GM21529 (cell line): ENCODE data around the gene TMTC2.

ENCODE experiments used
- ATAC-seq: cut with Tn5 transposase; IDR thresholded peaks from one replicate; pipeline ENCODE4 v1.9.1; 2021; ENCODE audit not compliant: unreplicated experiment

The TMTC2 gene

GRCh38 chr12:82998509-82998908 lies 311.8 kb downstream of the TMTC2 start:
- no peak for ATAC-seq

DNA sequence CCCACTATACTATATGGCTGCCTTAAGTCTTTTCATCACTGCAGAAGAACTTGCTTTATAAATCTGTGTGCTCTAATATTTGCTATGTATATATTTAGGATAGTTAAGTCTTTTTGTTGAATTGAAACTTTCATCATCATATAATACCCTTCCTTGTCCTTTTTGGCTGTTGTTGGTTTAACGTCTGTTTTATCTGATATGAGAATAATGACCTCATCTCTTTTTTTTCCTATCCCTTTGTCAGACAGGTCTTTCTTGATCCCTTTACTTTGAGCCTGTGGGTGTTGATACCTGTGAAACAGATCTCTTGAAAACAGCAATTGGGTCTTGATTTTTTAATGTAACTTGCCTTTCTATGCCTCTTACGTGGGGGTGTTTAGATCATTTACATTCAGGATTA lies 316.3 kb downstream of the TMTC2 start:
- no peak for ATAC-seq

DNA sequence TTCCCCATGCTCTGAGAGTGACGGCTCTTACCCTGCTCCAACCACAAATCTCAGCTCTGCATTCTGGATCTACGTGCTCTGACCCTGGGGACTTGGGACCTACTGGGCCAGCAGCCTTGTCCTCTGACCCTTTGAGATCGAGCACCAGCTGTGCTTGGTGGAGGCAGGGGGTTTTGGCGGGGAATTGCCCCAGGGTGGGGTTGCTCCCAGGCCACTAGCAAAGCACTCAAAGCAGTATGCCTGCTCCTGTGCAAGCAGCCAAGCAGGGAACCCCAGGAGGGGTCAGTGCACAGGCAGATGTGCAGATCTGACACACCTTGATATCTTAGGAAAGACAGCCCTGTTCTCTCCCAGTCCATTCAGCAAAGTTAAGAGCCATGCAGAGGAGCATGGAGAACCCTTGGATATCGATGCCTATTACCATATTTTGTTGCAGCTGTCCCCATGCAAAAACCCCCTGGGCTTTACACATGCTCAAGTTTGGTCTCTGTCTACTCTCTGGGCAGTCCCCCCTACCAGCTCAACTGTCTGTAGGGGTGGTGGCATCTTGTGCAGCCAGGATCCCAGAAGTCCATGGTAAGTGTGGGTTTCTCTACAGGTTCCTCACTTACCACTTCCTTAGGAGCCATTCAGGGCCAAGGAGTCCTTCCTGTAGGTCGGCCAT lies 319.0 kb downstream of the TMTC2 start:
- ATAC-seq, result no peak

- ATAC-seq, result no peak
Measured at GRCh38 chr12:83008703-83009102, 322.0 kb downstream of the TMTC2 start.

DNA sequence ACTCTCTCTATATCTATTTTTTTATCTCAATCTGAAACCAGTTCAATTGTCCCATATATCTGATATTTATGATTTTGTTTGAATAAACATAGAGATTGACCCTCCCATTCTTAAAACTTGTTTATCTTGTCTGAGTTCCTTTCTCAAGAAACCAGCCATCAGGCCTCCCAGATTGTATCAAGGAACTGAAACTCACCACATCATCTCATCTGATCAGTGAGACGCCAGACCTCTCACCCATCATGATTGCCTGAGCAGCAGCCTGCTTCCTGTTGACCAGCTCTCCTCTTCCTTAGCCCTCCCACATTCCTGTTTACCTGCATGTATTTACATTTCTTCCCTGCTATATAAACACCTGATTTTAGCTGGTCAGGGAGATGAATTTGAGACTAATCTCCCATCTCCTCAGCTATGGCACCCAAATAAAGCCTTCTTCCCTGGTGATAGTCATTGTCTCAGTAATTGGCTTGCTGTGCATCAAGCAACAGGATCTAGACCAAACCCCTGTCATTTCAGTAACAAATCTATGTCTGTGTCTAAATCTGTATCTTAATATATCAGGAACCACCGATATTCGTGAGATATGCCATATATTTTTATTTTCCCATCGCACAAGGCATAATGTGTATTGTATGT lies 323.6 kb downstream of the TMTC2 start:
- ATAC-seq, result no peak

DNA sequence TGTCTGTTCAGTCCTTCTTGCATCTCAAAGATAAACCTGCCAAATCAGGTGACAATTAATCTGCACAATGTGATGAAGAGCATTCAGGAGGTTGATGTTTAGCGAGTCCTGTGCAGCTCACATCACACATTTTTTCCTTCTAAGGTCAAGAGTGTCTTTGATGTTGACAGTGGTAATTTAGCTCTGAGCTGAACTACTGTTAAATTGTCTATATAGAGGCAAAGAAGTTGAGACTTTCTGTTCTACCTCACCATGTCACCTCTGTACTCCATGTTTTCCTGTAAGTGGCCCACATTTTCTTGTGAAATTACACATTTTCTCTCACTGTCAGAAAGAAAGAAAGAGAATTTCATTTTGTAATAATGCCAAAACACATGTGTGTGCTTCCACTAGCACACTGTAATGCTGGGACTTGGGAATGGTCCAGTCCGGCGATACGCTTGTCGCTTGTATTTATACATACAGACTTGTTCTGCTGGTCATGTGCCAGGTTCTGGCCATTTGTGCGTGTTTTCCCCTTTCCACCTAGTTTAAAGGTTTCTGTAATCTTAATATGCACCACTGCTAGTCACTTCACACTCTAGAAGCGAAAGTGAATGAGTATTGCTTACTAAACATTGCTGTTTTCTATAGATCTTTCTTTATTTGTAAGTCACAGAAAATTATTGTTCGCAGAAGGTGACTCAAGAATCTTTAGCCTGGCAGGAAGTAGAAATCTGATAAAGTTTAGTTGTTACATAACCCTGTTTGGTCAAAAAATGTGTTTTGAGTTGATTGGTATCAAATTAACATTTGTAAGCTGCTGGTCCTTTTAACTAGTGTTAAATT lies 328.9 kb downstream of the TMTC2 start:
- no peak for ATAC-seq

DNA sequence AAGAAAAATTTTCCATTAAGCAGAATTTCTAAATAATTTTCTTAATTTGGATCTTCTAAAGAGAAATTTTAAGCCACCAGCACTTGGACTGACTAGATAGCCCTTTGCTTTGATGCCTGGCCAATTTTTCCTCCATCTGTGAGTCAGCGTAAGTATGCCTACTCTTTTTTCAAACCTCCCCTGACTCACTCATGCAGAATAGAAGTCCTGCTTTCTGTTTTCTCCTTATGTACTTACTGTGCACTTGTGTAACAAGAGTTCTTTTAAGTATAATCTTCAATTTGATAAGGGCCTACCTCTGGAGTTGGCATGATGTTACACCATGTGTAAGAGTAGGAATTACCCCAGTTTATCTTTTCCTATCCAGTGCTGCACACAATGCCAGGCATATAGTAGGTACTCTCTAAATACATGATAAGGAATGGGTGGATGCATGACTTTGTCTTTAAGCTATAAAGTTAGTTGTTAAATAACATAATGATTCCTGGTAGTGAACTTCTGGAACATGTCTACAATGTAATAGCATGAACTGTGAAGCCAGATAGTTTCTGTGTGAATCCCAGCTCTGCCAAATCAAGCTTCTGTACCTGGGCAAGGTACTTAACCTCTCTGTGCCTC lies 329.6 kb downstream of the TMTC2 start:
- ATAC-seq, result no peak

GRCh38 chr12:83016991-83017390 lies 330.3 kb downstream of the TMTC2 start:
- ATAC-seq, result no peak

GRCh38 chr12:83018088-83018487 lies 331.4 kb downstream of the TMTC2 start:
- ATAC-seq, result no peak

- ATAC-seq, result no peak
Measured at GRCh38 chr12:83027021-83027723, 340.5 kb downstream of the TMTC2 start.

DNA sequence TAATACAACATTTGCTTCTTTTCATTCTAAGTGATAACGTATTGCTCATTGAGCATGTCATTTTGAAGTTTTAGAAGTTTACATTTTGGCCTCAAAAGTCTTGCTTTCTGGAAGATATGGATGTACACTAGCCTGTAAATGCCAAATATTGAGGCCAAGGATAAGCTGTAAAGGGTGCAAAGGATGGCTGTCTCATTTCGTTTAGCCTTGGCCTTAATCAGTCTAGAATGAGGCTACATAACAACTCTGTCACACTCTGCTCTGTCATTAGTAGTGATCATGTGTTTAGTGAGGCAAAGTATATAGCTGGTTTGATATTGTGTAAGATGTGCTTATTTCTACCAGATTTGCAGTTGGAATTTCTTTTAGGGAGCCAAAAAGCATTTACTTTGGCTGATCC lies 344.5 kb downstream of the TMTC2 start:
- no peak for ATAC-seq

GRCh38 chr12:83036847-83037246 lies 350.1 kb downstream of the TMTC2 start:
- no peak for ATAC-seq

GRCh38 chr12:83039413-83039812 lies 352.7 kb downstream of the TMTC2 start:
- ATAC-seq, result no peak

DNA sequence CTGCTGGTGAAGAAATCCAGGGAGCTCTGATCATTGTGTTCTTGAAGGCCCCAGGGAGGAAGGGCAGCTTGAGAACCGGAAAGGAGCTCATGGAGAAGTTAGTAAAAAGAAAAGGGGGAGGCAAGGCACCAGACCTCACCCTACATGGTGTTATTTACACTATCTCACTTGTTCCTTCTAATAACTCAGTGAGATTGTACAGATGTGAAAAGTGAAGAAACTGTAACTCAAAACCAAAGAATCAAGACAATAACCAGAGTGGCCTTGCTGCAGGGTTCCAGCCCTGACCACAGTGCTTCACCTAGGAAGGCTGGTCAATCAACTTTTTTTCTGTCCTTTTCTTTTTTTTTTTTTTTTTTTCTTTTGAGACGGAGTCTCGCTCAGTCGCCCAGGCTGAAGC lies 353.6 kb downstream of the TMTC2 start:
- no peak for ATAC-seq

DNA sequence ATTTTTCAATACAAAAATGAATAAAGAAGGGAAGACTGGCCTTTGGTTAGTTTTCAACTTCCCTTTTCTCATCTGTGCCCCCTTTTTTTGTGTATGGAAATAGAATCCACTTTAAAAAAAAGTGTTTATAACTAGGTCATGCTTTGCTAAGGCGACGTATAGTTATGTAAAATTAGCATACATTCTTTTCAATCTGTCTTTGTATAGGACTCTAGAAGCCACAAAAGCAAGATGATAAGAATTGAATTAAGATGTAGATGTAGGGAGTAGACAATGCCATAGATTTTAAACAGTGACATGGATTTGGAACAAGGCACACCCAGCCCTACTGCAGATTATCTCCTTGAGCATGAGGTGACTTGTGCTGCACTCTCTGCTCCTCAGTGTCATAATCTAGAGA lies 354.3 kb downstream of the TMTC2 start:
- no peak for ATAC-seq

DNA sequence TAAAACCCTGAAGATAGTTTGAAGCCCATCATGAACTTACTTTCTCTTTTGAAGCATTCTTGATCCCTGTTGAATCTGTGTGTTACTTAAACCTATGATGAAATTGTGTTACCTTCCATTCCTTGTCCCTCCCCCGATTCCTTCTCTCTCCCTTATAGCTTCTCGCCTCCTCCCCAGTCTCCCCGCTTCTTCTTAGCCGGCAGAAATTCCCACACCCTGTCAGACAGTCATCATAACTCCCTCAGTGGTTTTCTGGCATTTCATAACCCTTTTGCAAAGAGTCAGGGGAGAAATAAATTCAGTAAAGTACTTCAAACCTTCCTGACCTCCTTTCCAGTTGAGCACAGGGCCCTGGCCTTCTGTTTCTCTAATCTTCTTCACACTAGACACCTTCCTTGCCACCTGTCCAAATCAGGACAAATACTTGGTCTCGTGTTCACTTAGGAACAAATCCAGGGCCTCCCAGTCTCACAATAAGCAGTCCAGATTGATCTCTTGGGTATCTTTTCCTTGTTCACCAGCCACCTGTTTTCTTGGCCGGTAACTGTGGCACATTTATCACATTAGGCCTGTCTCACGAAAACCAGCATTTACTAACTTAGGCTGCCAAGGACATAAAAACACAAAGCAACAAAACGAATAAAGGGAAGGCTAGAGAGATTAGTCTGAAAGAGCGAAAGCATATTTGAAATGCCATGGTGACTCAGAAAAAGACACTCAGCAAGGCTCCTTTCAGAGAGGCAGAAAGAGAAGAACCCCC lies 355.9 kb downstream of the TMTC2 start:
- ATAC-seq, result no peak

GRCh38 chr12:83044736-83045135 lies 358.0 kb downstream of the TMTC2 start:
- no peak for ATAC-seq

DNA sequence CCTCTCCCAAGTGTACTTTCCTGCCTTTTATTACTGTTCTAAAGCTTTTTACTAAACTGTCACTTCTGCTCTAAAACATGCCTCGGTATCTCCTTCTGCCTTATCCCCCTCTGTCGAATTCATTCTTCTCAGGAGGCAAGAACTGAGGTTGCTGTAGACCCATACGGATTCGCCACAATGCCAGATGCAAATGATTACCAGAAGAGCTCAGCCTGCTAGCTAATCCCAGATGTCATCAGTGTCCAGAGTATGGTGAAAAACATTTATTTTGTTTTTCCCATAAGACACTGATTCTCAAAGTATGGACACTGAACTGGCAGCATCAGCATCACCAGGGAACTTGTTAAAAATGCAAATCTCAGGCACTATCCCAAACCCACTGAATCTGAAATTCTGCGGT lies 359.3 kb downstream of the TMTC2 start:
- no peak for ATAC-seq

DNA sequence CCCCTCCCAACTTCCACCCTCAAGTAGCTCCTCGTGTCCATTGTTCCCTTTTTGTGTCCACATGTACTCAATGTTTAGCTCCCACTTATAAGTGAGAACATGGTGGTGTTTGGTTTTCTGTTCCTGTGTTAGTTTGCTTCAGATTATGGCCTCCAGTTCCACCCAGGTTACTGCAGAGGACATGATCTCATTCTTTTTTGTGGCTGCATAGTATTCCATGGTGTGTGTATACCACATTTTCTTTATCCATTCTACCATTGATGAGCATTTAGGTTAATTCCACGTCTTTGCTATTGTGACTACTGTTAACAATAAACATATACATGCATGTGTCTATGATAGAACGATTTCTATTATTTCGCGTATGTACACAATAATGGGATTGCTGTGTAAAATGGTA lies 362.6 kb downstream of the TMTC2 start:
- ATAC-seq, result no peak

GRCh38 chr12:83052890-83053541 lies 366.3 kb downstream of the TMTC2 start:
- no peak for ATAC-seq
